Measurements from ENCODE around the gene SLC4A7.
"Not testable (repeated sequence)": the region's sequence is repeated elsewhere in the genome, so short reads cannot be mapped to it uniquely, and the experiment has no call there.

SLC4A7 gene

GRCh38 chr3:27467545-27467944 lies 16.6 kb downstream of the SLC4A7 start:
- H3K4me3 Mint-ChIP-seq, result no peak overlapping the region
- no peaks in the 10 kb centered on the region for H3K27me3 Mint-ChIP-seq
- no peak overlapping the region for H3K27ac Mint-ChIP-seq
- no peaks in the 10 kb centered on the region for H3K9me3 Mint-ChIP-seq
- H3K36me3 Mint-ChIP-seq (ENCODE audit: low read depth), result peaks cover 11% of the 10 kb centered on the region
- DNase-seq (no peak), ATAC-seq (peak; percentile 84)
- H3K4me1 Mint-ChIP-seq, result peaks cover 13% of the 10 kb centered on the region

GRCh38 chr3:27464646-27465045 lies 19.5 kb downstream of the SLC4A7 start:
- peaks cover 21% of the 10 kb centered on the region for H3K36me3 Mint-ChIP-seq (ENCODE audit: low read depth)
- no peak overlapping the region for H3K4me3 Mint-ChIP-seq
- H3K4me1 Mint-ChIP-seq, result peaks cover 14% of the 10 kb centered on the region
- H3K9me3 Mint-ChIP-seq, result no peaks in the 10 kb centered on the region
- H3K27ac Mint-ChIP-seq, result no peak overlapping the region
- DNase-seq (no peak), ATAC-seq (no peak)
- no peaks in the 10 kb centered on the region for H3K27me3 Mint-ChIP-seq

- Mint-ChIP-seq H3K4me1 (peaks cover 12% of the 10 kb centered on the region), H3K27me3 (no peaks in the 10 kb centered on the region), H3K36me3 (ENCODE audit: low read depth) (peaks cover 26% of the 10 kb centered on the region), H3K9me3 (no peaks in the 10 kb centered on the region), H3K27ac (no peak overlapping the region), H3K4me3 (no peak overlapping the region)
- ATAC-seq (no peak), DNase-seq (no peak)
Measured at GRCh38 chr3:27462228-27462627, 22.0 kb downstream of the SLC4A7 start.

- peaks cover 39% of the 10 kb centered on the region for H3K4me1 Mint-ChIP-seq
- no peak overlapping the region for H3K4me3 Mint-ChIP-seq
- H3K36me3 Mint-ChIP-seq (ENCODE audit: low read depth), result peaks cover 39% of the 10 kb centered on the region
- no peak for DNase-seq
- ATAC-seq, result no peak
- H3K27me3 Mint-ChIP-seq, result no peaks in the 10 kb centered on the region
- H3K27ac Mint-ChIP-seq, result no peak overlapping the region
- H3K9me3 Mint-ChIP-seq, result no peaks in the 10 kb centered on the region
Measured at GRCh38 chr3:27458929-27459328, 25.3 kb downstream of the SLC4A7 start.

- H3K27me3 Mint-ChIP-seq, result no peaks in the 10 kb centered on the region
- ATAC-seq, result no peak
- peaks cover 40% of the 10 kb centered on the region for H3K36me3 Mint-ChIP-seq (ENCODE audit: low read depth)
- H3K9me3 Mint-ChIP-seq, result no peaks in the 10 kb centered on the region
- H3K27ac Mint-ChIP-seq, result no peak overlapping the region
- peaks cover 54% of the 10 kb centered on the region for H3K4me1 Mint-ChIP-seq
- DNase-seq, result no peak
- no peak overlapping the region for H3K4me3 Mint-ChIP-seq
Measured at GRCh38 chr3:27456554-27456953, 27.6 kb downstream of the SLC4A7 start.

- DNase-seq (no peak), ATAC-seq (peak; percentile 92)
- Mint-ChIP-seq H3K36me3 (ENCODE audit: low read depth) (peaks cover 41% of the 10 kb centered on the region), H3K4me1 (peaks cover 60% of the 10 kb centered on the region), H3K9me3 (no peaks in the 10 kb centered on the region), H3K27me3 (no peaks in the 10 kb centered on the region), H3K27ac (peak overlapping the region; percentile 91), H3K4me3 (peak overlapping the region; percentile 61)
Measured at GRCh38 chr3:27454914-27455313, 29.3 kb downstream of the SLC4A7 start.

GRCh38 chr3:27454461-27454860 lies 29.7 kb downstream of the SLC4A7 start:
- H3K27ac Mint-ChIP-seq, result peak overlapping the region; percentile 91
- H3K9me3 Mint-ChIP-seq, result no peaks in the 10 kb centered on the region
- ATAC-seq (peak; percentile 66), DNase-seq (no peak)
- H3K4me3 Mint-ChIP-seq, result peak overlapping the region; percentile 61
- H3K4me1 Mint-ChIP-seq, result peaks cover 60% of the 10 kb centered on the region
- no peaks in the 10 kb centered on the region for H3K27me3 Mint-ChIP-seq
- H3K36me3 Mint-ChIP-seq (ENCODE audit: low read depth), result peaks cover 43% of the 10 kb centered on the region

GRCh38 chr3:27452368-27453090 lies 31.7 kb downstream of the SLC4A7 start:
- no peak for DNase-seq
- H3K4me3 Mint-ChIP-seq, result no peak overlapping the region
- no peak overlapping the region for H3K27ac Mint-ChIP-seq
- peaks cover 59% of the 10 kb centered on the region for H3K4me1 Mint-ChIP-seq
- H3K9me3 Mint-ChIP-seq, result no peaks in the 10 kb centered on the region
- no peaks in the 10 kb centered on the region for H3K27me3 Mint-ChIP-seq
- peaks cover 46% of the 10 kb centered on the region for H3K36me3 Mint-ChIP-seq (ENCODE audit: low read depth)
- ATAC-seq, result no peak

- ATAC-seq (no peak), DNase-seq (no peak)
- no peaks in the 10 kb centered on the region for H3K9me3 Mint-ChIP-seq
- H3K4me3 Mint-ChIP-seq, result no peak overlapping the region
- peaks cover 47% of the 10 kb centered on the region for H3K36me3 Mint-ChIP-seq (ENCODE audit: low read depth)
- peaks cover 55% of the 10 kb centered on the region for H3K4me1 Mint-ChIP-seq
- no peak overlapping the region for H3K27ac Mint-ChIP-seq
- H3K27me3 Mint-ChIP-seq, result no peaks in the 10 kb centered on the region
Measured at GRCh38 chr3:27451842-27452241, 32.3 kb downstream of the SLC4A7 start.

GRCh38 chr3:27451251-27451650 lies 32.9 kb downstream of the SLC4A7 start:
- Mint-ChIP-seq H3K36me3 (ENCODE audit: low read depth) (peaks cover 43% of the 10 kb centered on the region), H3K27me3 (no peaks in the 10 kb centered on the region), H3K4me3 (no peak overlapping the region), H3K4me1 (peaks cover 50% of the 10 kb centered on the region), H3K27ac (no peak overlapping the region), H3K9me3 (no peaks in the 10 kb centered on the region)
- ATAC-seq, result no peak
- DNase-seq, result no peak

GRCh38 chr3:27449530-27450150 lies 34.5 kb downstream of the SLC4A7 start:
- peaks cover 48% of the 10 kb centered on the region for H3K36me3 Mint-ChIP-seq (ENCODE audit: low read depth)
- H3K4me3 Mint-ChIP-seq, result no peak overlapping the region
- DNase-seq, result no peak
- H3K27me3 Mint-ChIP-seq, result no peaks in the 10 kb centered on the region
- no peak for ATAC-seq
- H3K9me3 Mint-ChIP-seq, result no peaks in the 10 kb centered on the region
- peaks cover 35% of the 10 kb centered on the region for H3K4me1 Mint-ChIP-seq
- H3K27ac Mint-ChIP-seq, result no peak overlapping the region

GRCh38 chr3:27442995-27443394 lies 41.2 kb downstream of the SLC4A7 start:
- H3K27me3 Mint-ChIP-seq, DNase-seq, H3K4me1 Mint-ChIP-seq, ATAC-seq, H3K27ac Mint-ChIP-seq, H3K4me3 Mint-ChIP-seq: not testable (repeated sequence)
- peaks cover 71% of the 10 kb centered on the region for H3K36me3 Mint-ChIP-seq (ENCODE audit: low read depth)
- peaks cover 25% of the 10 kb centered on the region for H3K9me3 Mint-ChIP-seq

GRCh38 chr3:27438352-27438751 lies 45.8 kb downstream of the SLC4A7 start:
- not testable (repeated sequence) for ATAC-seq, H3K27ac Mint-ChIP-seq, H3K4me1 Mint-ChIP-seq, DNase-seq, H3K4me3 Mint-ChIP-seq, H3K27me3 Mint-ChIP-seq
- H3K36me3 Mint-ChIP-seq (ENCODE audit: low read depth), result peaks cover 71% of the 10 kb centered on the region
- H3K9me3 Mint-ChIP-seq, result peaks cover 25% of the 10 kb centered on the region

GRCh38 chr3:27431116-27431515 lies 53.1 kb downstream of the SLC4A7 start:
- Mint-ChIP-seq H3K27me3 (no peaks in the 10 kb centered on the region), H3K4me1 (no peaks in the 10 kb centered on the region), H3K27ac (no peak overlapping the region), H3K9me3 (no peaks in the 10 kb centered on the region), H3K4me3 (no peak overlapping the region), H3K36me3 (ENCODE audit: low read depth) (peaks cover 61% of the 10 kb centered on the region)
- DNase-seq, result no peak
- no peak for ATAC-seq

- H3K27me3 Mint-ChIP-seq, result no peaks in the 10 kb centered on the region
- peaks cover 53% of the 10 kb centered on the region for H3K36me3 Mint-ChIP-seq (ENCODE audit: low read depth)
- H3K27ac Mint-ChIP-seq, result no peak overlapping the region
- ATAC-seq, result no peak
- H3K9me3 Mint-ChIP-seq, result no peaks in the 10 kb centered on the region
- H3K4me1 Mint-ChIP-seq, result no peaks in the 10 kb centered on the region
- DNase-seq, result no peak
- no peak overlapping the region for H3K4me3 Mint-ChIP-seq
Measured at GRCh38 chr3:27429909-27430308, 54.3 kb downstream of the SLC4A7 start.
